Smooth muscle cell (in vitro differentiated cells): ENCODE data around the gene DPP6. TPM values are rescaled to one million over a fixed set of nuclear protein-coding genes. Genes with fewer than 3 reads are reported as not detected.

Experiments used
- DNase-seq: peaks from one replicate; lab custom pipeline; 2025; ENCODE audit not compliant: unreplicated experiment; lab: John Stamatoyannopoulos, UW
- H2AFZ ChIP-seq: fragments of 200-600 bp; sonication (generic); 2 replicates; pipeline ENCODE4 v1.6.0; 2016; ENCODE audit warnings: antibody characterized with exemption, low read depth, mild to moderate bottlenecking
- H3F3A ChIP-seq: fragments of 200-600 bp; sonication (generic); 2 replicates; pipeline ENCODE4 v1.6.0; 2017; ENCODE audit warnings: antibody characterized with exemption, low read depth
- H3K27ac ChIP-seq: fragments of 200-600 bp; sonication (generic); 2 replicates; pipeline ENCODE4 v1.5.1; 2016; ENCODE audit warnings: low read depth, mild to moderate bottlenecking
- H3K27me3 ChIP-seq: fragments of 200-600 bp; sonication (generic); 2 replicates; pipeline ENCODE4 v1.6.1; 2016; ENCODE audit warnings: low read depth, mild to moderate bottlenecking
- H3K36me3 ChIP-seq: fragments of 200-600 bp; sonication (generic); 2 replicates; pipeline ENCODE4 v1.5.1; 2016; ENCODE audit warnings: low read depth
- H3K4me1 ChIP-seq: fragments of 200-600 bp; sonication (generic); 2 replicates; pipeline ENCODE4 v1.5.1; 2016; ENCODE audit warnings: low read depth
- H3K4me2 ChIP-seq: fragments of 200-600 bp; sonication (generic); 2 replicates; pipeline ENCODE4 v1.6.0; 2016; ENCODE audit warnings: mild to moderate bottlenecking
- H3K4me3 ChIP-seq: fragments of 200-600 bp; sonication (generic); 2 replicates; pipeline ENCODE4 v1.5.1; 2016; ENCODE audit warnings: mild to moderate bottlenecking
- H3K79me2 ChIP-seq: fragments of 200-600 bp; sonication (generic); 2 replicates; pipeline ENCODE4 v1.6.0; 2016; ENCODE audit warnings: low read depth, mild to moderate bottlenecking
- H3K9ac ChIP-seq: fragments of 200-600 bp; sonication (generic); 2 replicates; pipeline ENCODE4 v1.6.0; 2016; ENCODE audit warnings: low read depth
- H3K9me3 ChIP-seq: fragments of 200-600 bp; sonication (generic); replicated peaks from 2 replicates; pipeline ENCODE4 v1.5.1; 2016; ENCODE audit warnings: low read depth
- H4K20me1 ChIP-seq: fragments of 200-600 bp; sonication (generic); 2 replicates; pipeline ENCODE4 v1.6.0; 2016; ENCODE audit warnings: low read depth
- CTCF ChIP-seq: fragments of 200-600 bp; sonication (generic); IDR thresholded peaks from 2 replicates; pipeline ENCODE4 v1.5.1; 2017; ENCODE audit warnings: borderline replicate concordance, mild to moderate bottlenecking, antibody characterized with exemption; ENCODE audit not compliant: insufficient read depth, poor library complexity, severe bottlenecking
- WGBS: methylation state at CpG from one replicate; pipeline ENCODE4 v1.1.7; 2016; ENCODE audit warnings: low lambda C conversion rate; 5-methylcytosine and 5-hydroxymethylcytosine counted together
- polyA plus RNA-seq: library from polyadenylated mRNA; unstranded; fragments of >200 nt; fragmentation: Nextera tagmentation; extraction: Ambion mirVana; gene quantifications from 2 replicates; pipeline ENCODE4 v1.2.1, GENCODE V29; 2016
- total RNA-seq: library from RNA; depleted of rRNA; stranded (reverse); fragments of >200 nt; gene quantifications from 2 replicates; pipeline ENCODE4 v1.2.3, GENCODE V29; 2014

Gene DPP6
- total and polyA plus RNA-seq, 2 experiments from 2014 or later, result 0.72 TPM; not detected in 1

DNA sequence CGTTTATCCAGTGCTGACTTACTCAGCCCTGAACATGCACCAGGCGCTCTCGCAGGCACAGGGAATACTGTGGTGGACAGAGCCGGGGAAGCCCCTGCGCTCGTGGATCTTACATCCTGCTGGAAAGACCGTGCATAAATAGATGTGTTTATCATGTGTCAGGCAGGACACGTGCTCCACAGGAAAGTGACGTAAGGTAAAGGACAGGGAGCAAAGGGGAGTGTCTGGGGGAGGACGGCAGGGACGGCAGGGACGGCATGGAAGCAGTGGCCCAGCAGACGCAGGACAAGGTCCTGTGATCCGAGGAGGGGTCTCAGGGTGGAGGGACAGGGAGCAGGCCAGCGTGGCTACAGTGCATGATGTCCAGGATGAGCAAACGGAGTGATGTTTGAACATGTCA lies 540.2 kb downstream of the DPP6 start:
- no peaks in the 10 kb centered on the region for H3K27me3 ChIP-seq
- no peaks in the 10 kb centered on the region for H3K79me2 ChIP-seq
- H3K9me3 ChIP-seq, result no peaks in the 10 kb centered on the region
- no peak for TF ChIP-seq CTCF
- H2AFZ ChIP-seq, result no peak overlapping the region
- H4K20me1 ChIP-seq, result no peaks in the 10 kb centered on the region
- no peak for DNase-seq
- no peak overlapping the region for H3K27ac ChIP-seq
- no peaks in the 10 kb centered on the region for H3F3A ChIP-seq
- H3K4me1 ChIP-seq, result no peaks in the 10 kb centered on the region
- no peak overlapping the region for H3K4me3 ChIP-seq
- H3K9ac ChIP-seq, result no peak overlapping the region
- WGBS, result 88% methylated on average over 16 of the region's 16 CpGs
- H3K4me2 ChIP-seq, result no peak overlapping the region
- H3K36me3 ChIP-seq, result no peaks in the 10 kb centered on the region

- Histone ChIP-seq H3K9ac (no peak overlapping the region), H3K4me3 (no peak overlapping the region), H3K79me2 (no peaks in the 10 kb centered on the region), H3K9me3 (no peaks in the 10 kb centered on the region), H4K20me1 (no peaks in the 10 kb centered on the region), H3K4me1 (no peaks in the 10 kb centered on the region), H3K36me3 (no peaks in the 10 kb centered on the region), H3K27ac (no peak overlapping the region), H2AFZ (no peak overlapping the region), H3K27me3 (no peaks in the 10 kb centered on the region), H3F3A (no peaks in the 10 kb centered on the region), H3K4me2 (no peak overlapping the region)
- WGBS, result 73% methylated on average over 4 of the region's 4 CpGs
- DNase-seq, result no peak
- TF ChIP-seq CTCF, result no peak
Observed at GRCh38 chr7:154598396-154598795, 546.2 kb downstream of the DPP6 start.

GRCh38 chr7:154598864-154599263 lies 546.7 kb downstream of the DPP6 start:
- no peak for DNase-seq
- H3K27ac ChIP-seq, result no peak overlapping the region

More at GRCh38 chr7:154598864-154599263, 546.7 kb downstream of the DPP6 start:
- Histone ChIP-seq H3K79me2 (no peaks in the 10 kb centered on the region), H3K27me3 (no peaks in the 10 kb centered on the region), H3K9me3 (no peaks in the 10 kb centered on the region), H3K9ac (no peak overlapping the region), H3K4me1 (no peaks in the 10 kb centered on the region), H3K36me3 (no peaks in the 10 kb centered on the region), H4K20me1 (no peaks in the 10 kb centered on the region), H3K4me3 (no peak overlapping the region), H3K4me2 (no peak overlapping the region), H3F3A (no peaks in the 10 kb centered on the region), H2AFZ (no peak overlapping the region)
- no peak for TF ChIP-seq CTCF
- WGBS, result 89% methylated on average over 3 of the region's 3 CpGs
